Measurements from ENCODE around the gene GRIA1.

GRIA1 gene

DNA sequence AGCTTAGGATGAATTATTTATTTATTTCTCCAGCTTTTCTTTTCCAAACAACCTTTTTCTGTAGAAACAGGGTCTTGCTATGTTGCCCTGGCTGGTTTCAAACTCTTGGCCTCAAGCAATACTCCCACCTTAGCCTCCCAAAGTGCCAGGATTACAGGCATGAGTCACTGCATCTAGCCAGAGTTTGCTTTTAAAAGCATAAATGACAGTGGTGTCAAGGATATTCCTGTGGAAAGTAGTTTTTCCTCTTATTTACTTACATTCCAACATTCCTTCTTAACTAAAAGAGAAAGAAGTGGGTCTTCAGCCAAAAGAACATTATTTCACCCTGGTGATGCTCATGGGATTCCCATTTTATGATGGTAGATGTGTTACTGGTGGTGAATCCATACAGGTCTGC lies 62.4 kb downstream of the GRIA1 start:
- DNase-seq: no peak

DNA sequence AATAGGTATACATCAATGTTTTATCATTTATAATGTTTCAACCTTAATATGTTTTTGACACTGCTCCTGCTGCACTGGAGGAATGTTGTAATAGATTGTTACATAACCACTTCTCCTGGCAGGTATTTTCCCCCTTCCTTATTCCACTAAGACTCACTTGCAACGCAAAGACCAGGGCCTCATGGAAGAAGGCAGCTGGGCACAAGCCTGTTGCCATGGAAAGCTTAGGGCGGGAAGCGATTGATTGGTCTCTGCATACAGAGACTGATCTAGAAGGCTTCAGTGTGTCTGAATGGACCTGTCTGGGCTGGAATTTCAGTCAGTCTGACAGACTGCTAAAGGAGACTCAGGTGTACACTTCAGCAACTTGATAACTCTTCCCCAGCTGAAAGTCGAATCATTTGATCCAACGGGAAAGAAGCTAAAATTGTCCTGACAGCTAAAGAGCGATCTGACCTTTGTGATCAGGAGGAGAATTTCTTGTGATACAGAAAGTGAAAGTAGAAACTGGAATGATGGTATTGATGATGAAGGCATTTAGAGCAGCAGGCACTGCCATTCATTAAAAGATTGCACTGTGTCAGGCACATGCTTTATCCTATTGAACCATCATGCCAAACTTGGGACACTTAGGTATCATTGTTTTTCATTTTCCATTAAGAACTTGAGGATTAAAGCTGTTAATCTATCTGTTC lies 65.1 kb downstream of the GRIA1 start:
- no peak for DNase-seq

DNA sequence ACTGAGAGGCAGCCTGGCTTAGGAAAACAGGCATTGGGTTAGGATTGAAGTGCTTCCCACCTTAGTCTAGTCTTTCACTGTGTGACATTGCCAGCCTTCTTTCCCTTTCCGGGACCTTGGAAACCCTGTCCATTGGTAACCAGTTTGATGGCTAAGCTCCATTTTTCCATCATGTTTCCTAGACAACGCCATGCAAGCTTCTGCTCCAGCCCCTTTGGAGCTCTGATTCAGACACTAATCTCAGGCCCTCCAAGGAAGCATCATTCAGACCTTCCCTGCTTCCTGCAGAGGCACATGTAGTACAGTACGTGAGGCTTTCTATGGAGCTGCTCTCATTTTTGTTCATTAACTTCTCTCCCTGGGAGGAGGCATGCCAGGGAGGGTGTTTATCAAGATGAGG lies 68.5 kb downstream of the GRIA1 start:
- no peak for DNase-seq

DNA sequence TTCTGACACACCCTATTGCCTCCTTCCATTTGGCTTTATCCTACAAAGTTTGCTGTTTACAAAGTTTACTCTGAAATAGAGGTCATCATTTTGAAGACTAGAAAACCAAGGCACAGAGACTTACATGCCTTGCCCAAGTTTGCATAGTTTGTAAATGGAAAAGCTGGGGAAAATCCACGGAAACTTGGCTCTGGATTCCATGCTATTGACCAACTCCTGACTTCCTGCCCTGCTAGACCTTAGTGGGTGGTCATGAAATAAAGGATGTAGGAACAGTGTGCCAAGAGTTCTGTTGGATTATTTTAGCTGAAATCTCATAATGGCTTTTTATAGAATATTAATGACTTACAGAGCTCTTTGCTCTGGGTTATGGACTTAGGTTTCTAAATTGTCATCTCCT lies 69.5 kb downstream of the GRIA1 start:
- DNase-seq: no peak

DNA sequence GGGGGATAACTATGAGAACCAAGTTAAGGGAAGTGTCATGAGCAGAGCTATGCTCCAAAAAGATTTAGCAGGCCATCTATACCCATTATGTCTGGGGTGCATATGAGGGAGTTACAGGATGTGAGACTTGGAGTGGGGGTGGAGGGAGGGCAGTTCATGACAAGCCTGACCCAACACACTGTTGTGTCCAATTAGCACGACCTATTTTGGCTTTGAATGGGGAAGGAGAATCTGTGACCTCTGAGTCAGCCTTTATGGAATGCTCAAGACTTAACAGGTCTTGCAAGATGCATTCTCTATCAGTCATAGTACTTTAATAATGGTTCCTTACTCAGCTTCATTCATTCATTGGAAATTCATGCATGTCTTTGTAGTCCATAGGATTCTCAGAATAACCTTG lies 71.7 kb downstream of the GRIA1 start:
- no peak for DNase-seq

DNA sequence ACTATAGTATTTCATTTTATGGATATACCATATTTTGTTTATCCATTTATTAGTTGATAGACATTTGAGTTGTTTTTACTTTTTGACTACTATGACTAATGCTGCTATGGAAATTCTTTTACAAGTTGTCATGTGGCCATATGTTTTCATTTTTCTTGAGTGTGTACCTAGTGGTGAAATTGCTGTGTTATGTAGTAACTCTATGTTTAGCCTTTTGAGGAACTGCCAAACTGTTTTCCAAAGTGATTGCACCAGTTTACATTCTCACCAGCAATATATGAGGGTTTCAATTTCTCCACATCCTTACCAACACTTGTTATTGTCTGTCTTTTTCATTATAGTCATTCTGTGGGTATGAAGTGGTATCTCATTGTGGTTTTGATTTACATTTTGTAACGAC lies 75.4 kb downstream of the GRIA1 start:
- no peak for DNase-seq

DNA sequence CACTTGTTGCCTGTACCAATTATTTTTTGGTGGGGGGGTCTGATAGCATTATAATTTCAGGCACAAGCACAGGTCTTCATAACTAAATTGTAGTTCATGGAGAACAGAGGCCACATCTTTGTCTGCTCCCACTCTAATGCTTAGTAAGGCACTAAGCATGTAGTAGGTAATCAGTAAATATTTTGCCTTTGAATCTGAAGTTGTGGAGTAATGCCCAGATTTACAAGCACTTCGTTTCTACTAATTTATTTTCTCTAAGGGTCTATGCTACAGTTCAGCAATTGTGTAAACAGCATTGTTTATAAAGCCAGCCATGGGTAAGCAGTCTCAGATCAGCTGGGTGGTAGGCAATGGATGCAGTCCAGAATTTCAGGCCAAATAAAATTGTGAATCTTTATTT lies 78.6 kb downstream of the GRIA1 start:
- DNase-seq: no peak

DNA sequence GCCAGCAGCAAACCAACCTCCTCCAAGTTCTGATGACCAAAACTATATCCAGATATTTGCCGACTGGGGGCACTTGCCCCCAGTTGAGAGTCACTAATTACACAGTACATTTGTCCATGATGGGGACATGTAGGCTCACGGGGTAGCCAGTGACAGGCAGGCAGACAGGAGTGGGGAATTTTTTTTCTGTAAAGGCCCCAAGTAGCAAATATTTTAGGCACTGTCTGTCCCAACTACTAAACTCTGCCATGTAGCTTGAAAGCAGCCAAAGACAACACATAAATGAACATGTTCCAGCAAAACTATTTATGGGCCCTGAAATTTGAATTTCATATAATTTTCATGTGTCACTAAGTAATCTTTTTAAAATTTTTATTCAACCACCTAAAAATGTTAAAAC lies 80.7 kb downstream of the GRIA1 start:
- DNase-seq: no peak

DNA sequence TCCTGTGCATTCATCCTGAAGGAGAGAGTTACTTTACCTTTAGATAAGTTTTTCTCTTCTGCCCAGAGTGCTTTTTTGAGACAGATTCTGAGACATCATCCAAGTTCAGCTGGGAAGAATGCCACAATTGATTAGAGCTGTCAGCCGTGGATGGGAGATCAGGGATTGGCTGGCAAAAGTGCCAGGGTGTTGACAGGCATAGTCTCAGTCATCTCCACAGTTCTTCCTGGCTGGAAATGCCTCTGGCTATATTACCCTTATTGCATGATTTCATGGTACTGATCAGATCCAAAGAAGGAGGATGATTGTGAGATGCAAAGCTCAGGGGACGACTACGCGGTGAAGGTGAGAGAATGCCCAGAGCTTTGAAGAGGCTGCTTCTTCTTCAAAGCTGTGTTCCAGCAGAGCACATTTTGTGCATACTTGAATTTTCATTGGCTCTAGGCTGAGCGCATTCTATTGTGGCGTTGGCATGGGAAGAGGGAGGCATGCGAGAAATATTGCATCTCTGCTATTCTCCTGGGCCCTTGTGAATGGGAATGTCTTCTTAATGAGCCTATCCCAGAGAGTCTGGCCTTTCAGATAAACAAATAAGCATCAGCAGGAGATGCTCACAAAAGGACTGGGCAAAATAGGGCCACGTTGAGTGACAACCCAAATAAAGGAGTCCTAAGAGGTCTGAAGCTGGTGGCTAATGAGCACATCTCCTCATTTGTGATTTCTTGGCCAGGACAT lies 82.1 kb downstream of the GRIA1 start:
- no peak for DNase-seq

DNA sequence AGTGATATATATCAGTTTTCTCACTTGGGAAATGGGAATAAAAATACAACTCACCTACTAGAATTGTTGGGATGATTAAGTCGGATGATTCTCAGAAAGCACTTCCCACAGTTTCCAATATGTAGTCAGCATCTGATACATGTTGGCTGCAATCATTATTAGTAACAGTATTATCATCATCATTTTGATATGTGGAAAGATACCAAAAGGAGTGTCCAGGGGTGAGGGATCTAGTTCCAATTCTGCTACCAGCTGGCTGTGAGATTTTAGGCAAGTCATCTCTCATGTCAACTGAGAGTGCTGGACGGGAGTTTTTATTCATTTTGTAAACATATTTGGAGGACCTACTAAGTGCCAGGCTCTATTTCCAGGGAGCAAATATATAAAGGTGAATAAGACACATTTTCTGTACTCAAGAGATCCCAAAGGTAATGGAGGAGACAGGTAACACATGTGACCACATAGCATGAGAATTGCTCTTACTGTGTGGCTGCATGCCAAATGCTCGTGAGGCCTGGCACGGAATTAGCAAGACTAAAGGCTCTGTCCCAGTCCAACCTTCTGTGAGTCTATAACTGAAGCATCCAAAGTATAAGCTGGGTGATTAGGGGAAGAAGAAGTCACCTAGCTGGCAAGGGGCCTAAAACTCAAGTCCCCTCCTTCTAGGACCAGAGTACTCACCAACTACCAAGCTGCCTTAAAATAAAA lies 83.0 kb downstream of the GRIA1 start:
- no peak for DNase-seq

DNA sequence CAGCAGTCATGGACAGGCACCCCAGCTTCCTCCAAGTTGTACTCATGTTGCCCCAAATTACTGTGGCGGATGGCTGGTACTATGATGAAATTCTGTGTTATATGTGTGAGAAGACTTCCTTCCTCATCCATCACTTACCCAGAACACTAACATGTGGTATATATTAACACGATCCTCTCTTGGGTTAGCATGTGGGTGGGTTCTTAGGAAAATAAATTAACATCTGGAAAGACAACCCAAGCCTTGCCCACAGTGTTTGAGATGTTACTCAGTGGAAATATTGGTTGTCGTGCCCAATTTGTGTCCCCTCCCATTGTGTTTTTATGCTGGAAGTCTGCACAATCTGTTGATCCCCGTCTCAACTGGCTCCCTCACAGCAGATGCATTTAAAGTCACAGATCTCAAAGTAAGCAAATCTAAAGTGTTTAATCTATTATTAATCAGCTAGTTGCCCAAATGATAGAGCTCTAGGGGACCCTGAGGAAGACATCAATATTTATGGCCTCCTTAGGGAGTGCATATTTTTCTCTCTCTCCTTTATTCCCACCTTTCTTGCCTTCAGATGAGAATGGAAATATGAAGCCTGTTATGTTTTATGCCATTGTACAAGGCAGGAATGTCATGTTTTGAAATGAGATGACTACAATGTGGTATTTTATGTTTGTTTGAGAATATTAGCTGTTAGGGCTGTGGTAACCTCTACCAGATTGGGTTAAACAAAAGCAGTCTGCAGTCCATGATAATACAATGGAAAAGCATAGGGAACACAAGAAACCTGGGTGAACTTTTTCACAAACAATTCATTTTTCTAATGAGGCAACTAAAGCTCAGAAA lies 93.9 kb downstream of the GRIA1 start:
- no peak for DNase-seq

DNA sequence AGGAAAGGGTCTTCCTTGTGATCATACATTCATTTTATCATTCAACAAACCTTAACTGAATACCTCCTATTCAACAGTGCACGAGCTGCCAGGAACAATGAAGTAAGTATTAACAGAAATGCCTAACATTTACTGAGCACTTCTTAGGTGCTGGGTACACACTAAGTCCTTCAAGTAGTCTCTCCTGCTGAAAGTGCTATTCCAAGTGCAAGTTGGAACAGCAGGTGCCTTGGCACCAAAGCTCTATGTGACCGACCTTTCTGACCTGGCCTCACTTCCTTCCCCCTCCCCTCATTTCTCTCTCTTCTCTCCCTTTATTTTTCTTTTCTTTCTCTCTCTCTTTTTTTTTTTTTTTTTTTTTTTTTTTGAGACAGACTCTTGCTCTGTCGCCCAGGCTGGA lies 94.5 kb downstream of the GRIA1 start:
- DNase-seq: no peak

DNA sequence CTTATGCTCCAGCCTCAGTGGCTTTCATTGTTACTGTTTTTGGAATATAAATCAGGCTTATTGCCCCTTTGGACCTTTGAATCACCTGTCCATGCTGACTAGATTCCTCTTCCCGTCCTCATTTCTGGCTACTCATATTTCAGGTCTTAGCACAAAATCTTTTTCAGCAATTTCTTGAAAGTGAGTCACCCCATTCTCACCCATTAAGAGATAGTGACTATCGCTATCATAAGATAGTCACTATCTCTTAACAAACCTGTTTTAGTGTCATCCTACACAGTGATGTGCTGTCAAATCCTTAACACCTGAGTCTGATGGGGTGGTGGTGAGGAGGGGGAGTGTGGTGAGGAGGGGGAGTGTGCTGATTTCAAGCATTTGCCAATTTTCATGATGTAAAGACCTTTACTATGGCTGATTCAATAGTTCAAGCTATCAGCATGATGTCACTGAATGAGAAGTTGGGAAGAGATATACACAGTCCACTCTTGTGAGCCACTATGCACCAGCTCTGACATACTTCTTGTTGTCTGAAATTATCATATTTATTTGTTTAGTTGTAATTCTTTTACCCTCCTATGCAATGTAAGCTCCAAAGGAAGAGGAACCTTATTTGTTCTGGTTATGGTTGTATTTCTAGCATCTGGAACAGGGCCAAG lies 95.3 kb downstream of the GRIA1 start:
- no peak for DNase-seq

DNA sequence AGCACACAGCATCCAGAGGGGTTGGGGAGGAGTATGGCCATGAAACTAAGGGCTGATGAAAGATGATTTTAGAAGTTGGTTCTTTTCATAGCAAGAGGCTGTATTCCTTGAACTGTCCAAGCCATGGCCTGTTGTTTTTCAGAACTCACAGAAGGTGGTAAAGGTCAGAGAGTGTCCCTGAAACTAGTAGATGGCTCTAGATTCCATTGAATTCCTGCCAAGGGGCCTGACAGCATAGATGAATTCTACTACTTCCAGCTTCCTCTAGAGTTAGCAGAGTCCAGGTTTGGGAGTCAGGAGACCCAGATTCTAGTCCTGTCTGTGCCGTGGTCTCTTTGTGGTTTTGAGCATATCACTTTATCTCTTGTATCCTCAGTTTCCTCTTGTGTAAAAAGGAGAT lies 101.6 kb downstream of the GRIA1 start:
- DNase-seq: no peak

DNA sequence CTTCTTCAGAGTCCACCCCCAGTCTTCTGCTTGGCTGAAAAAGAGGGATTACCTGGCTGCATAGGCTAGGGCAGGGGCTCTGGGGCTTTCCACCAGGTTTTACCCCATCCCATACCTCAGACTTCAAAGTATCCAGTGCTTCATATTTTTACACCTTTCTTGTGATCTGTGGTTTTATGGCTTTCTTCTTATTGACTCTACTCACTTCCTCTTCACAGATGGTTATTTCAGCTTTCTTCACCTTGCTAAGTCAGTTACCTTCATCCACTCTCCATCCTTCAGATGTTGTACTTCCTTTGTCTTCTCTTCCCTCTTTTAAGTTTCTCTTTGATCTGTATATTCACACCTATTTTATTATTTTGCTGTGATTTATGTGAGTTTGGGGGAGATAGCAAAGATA lies 104.3 kb downstream of the GRIA1 start:
- DNase-seq: no peak

DNA sequence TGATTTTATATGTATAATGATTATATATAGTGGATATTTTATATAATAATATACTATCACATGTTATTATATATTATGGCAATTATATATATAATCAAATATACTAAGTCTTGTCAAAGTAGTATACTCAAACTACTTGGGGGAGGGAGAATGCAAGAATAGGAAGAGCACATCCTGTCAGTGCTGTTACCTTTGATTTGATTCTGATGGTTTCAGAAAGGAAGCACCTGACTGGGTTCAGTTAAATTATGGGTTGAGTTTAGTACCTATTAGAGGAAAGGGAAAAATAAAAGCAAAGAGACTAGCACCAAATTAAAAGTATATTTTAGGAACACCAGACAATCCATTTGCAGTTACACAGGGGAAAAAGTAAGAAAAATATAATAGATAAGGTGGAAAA lies 107.6 kb downstream of the GRIA1 start:
- no peak for DNase-seq

DNA sequence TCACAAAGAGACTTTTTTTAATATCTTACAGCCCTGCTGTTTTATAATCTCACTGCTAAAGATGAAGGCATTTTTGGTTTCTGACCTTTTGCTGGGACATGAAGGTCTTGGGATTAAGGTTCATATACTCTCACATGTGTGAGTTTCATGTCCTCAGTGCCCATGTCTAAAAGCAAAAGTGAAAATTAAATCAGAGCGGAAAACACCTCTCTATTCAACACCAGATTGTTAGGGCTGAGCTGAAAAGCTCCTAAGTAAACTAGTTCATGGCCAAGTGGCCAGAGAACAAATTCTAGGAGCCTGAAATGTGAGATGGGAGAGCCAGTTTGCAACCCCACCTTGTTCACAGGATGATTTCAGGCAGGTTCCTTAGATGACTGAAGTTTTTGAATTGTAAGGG lies 110.9 kb downstream of the GRIA1 start:
- DNase-seq: no peak

DNA sequence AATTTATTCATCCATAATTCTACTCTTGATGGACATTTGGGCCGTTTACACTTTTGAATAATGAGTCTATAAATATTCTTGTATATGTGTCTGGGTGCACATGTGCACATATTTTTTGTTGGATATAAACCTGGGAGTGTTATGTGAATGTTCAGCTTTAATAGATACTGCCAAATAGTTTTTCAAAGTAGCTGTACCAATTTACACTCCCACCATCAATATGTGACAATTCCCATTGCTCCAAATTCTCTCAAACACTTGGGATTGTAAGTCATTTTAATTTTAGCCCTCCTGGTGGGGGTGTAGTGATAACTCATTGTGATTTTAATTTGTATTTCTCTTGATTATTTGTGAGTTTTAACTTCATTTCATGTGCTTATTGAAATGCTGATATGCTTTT lies 114.9 kb downstream of the GRIA1 start:
- DNase-seq: no peak

DNA sequence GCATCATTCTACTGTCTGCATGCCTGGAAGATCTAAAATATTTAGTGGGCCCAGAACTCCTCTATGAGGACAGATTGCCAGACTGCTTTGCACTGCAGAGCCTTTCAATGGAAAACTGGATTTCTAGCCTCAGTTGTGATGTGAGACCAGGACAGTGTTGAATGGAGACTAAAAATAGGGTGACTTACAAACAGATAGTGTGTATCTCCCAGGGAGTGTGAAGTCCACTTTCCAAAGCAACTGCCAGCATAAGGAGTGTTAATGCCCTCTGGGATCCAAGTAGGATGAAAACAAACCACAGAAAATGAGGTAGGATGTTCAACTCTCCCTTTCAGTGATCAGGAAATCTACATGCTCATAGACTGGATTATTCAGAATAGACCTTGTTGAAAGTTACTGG lies 119.5 kb downstream of the GRIA1 start:
- DNase-seq: no peak

DNA sequence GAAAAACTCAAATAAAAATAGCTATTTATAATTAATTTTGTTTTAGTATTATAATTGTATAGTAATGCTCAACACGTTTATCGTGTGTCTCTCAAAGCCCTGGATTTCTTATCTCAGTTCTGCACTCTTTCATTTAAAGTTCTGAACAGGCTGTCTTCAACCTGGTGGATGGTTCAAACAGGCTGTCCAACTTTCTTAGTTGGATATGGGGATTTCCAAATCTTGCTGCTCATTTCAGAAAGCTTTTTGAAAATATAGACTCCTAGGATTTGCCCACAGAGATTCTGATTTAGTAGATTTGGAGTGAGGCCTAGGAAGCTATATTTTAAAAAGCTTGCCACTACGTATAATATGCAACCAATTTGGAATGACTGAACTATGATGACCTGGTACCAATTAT lies 120.3 kb downstream of the GRIA1 start:
- no peak for DNase-seq

DNA sequence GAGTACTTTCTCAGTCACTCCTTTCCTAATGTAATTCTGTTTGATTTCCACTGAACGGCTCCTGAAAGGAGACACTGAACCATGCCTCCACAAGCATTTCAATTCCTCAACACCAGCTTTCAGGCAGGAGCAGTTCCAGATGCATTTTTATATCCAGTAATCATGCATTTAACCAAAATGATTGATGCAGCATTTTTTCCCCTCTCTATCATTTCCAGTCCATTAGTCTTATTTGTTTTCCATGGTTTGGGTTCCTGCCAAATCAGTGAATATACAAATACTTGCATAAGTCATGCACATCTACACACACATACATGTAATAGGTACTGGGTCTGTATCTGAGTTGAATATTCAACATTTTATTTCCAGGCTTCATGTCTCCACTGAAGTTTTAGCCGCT lies 122.7 kb downstream of the GRIA1 start:
- no peak for DNase-seq

DNA sequence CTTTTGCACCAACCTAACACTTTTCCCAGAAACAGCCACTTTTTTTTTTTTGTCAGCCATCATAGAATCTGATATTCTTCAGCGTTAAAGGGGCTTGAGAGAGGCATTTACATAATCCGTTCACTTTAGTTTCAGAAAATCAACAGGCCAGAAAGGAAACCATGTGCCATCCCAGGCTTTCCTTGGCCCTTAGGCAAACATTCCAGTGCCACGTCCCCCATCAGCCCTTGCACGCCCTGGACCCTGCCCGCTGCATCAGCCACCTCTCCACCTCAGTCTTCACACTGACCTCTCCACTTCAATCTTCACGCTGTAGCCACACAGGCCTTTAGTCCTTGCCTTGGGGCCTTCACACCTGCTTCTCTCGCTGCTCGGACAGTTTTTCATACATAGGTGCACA lies 123.2 kb downstream of the GRIA1 start:
- DNase-seq: no peak

DNA sequence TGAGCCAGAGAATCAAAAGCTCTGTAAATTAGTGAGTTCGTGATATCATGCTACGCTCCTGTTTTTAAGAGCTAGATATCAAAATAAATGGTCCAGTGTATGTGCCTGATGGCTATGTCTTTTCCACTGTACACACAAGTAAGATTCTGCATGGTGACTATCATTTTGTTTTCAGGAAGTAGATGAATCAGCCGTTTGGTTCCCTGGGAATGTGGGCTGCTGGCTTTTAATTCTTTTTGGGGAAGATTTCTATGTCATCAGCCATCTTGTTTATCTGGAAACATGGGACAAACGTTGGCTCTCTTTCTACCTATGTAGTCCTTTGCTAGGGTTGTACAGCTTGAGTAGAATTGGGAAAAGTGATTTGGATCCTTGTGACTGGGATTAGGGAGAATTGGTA lies 126.7 kb downstream of the GRIA1 start:
- DNase-seq: no peak
